SW 1271 (cell line): ENCODE measurements around the gene ACY1.
"Not testable (repeated sequence)": the region's sequence is repeated elsewhere in the genome, so short reads cannot be mapped to it uniquely, and the experiment has no call there.

Experiments used
- DNase-seq, 2 experiments: peaks; one replicate each; lab custom pipeline; 2025; lab: John Stamatoyannopoulos, UW

Gene ACY1

GRCh38 chr3:52025453-52025852 is 42.1 kb downstream of the ACY1 start:
- no peak for DNase-seq

- DNase-seq, result no peak
Measured at GRCh38 chr3:52026041-52026440, 42.7 kb downstream of the ACY1 start.

DNA sequence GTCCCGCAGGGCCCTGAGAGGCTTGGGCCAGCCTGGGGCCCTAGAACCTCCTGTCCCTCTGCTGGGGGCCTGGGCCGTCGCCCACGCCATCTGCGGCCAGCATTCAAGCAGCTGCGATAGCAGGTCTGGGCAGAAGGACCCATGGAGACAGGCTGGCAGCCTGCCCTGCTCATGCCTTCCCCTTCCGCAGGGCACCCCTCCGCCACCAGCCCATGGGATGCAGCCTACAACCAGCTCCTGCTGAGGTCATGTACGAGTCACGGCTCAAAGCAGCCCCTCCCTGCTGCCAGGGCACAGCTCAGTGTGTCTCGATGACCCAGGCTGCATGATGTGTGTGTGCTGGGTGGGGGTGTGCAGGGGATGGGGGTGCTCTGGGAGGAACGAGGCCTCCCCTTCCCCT is 45.2 kb downstream of the ACY1 start:
- no peak for DNase-seq

DNA sequence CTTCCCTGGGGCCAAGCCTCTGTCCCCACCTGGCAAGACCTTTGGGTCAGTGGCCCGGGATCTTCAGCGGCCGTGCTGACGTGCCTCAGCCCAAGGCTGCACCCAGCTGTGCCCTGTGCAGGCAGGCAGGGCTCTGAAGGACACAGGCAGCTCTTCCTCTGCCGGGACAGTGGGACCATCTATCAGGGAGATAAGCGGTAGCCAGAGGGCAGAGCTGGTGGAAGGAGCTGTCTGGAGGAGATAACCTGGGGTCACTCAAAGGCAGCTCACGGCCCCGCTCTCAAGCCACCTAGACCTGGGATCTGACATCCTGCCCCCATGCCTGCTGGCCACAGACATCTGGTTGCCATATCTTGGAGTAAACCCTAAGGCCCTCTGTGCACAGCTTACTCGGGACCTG is 45.7 kb downstream of the ACY1 start:
- no peak for DNase-seq

DNA sequence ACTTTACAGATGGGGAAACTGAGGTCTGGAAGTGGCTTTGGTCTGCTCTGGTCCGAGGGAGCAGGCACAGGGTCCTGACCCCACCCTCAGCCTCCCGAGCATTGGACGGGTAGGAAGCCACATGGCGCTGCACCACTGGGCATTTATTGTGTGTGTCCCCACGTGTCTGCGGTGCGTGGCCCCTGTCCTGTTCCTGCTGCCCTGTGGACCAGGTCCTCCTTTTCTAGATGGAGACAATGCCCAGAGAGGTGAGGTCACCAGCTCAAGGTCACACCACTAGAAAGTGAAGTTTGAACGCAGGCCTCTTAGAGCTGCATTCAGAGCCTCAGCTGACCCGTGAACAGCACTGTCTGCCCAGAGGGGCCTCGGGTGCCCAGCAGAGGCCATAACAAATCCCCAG is 46.2 kb downstream of the ACY1 start:
- no peak for DNase-seq

DNA sequence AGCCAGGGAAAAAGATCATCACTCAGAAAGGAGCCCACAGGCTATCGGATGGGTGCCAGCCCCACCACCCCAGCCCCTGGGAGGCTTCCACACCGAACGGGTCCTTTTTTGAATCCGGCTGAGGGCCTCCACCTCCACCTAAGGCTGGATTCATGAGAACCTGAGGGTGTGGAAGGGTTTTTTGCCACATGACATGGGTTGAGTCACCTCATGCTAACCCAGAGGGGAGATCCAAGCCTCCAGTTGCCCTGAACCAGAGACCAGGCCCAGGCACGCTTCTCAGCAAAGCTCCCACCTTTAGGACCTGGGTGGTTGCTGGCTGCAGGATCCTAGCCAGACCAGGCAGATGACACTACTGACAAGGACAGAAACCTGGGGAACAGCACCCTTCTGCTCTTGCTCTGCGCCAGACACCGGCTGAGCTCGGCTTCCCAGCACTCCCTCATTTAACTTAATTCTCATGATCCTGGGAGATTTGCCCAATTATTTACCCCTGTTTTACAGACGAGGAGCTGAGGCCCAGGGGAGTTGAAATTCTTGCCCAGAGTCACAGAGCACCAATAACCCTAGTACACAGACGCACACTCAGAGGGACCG is 47.5 kb downstream of the ACY1 start:
- DNase-seq, result no peak

DNA sequence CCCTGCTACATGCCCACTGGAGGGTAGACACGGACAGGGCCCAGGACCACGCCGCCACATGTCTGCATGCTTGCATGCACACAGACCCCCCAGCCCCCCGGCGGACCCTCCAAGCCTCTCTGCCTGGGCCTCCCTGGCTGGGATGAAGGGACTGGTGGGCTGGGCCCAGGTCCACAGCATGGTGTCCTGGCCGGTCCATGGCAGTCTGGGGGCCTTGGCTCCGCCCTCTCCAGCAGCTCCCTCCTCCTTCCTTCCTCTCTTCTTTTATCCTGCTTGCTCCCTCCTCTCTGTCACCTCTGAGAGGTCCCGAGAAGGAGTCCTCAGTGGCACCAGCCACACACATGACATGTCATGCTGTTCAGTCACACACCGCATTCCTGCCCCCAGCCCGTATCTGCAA is 48.6 kb downstream of the ACY1 start:
- DNase-seq, result no peak

DNA sequence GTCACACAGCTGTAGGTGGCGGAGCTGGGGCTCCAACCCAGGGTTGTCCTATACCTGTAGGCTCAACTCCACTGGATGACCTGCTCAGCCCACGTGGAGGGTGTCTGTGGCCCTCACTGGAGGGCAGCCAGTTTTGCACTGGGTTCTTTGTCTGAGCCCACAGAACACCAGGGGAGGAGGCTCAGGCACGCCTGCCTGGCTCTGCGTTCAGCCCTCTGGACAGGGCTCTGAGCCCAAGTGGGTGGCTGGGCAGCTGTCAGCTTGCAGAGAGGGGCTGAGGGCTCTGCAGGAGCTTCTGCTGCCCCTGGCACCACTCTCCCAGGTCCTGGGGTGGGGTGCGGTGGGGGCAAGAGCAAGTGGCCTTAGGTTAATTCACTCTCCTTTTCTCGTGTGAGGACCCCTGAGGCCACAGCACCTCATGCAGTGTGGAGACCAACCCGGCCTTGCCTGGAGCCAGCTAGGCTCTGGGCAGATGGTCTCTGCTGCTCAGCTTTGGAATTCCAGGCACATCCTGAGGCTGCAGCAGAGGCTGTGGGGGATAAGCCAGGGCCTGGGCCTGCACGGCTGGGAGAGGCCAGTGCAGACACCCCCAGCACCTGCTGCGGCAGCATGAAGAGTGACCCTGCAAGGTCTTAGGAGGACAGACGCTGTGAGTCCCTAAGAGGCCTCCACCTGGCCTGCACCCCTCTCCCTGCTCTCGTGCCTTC is 49.5 kb downstream of the ACY1 start:
- no peak for DNase-seq

DNA sequence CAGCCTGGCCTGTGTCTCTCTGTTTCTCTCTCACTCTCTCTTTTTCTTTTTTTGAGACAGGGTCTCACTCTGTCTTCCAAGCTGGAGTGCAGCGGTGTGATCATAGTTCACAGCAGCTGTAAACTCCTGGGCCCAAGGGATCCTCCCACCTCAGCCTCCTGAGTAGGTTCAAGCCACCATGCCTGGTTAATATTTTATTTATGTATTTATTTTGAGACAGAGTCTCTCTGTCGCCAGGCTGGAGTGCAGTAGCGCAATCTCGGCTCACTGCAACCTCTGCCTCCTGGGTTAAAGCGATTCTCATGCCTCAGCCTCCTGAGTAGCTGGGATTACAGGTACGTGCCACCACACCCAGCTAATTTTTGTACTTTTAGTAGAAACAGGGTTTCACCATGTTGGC is 50.4 kb downstream of the ACY1 start:
- DNase-seq, result not testable (repeated sequence)

DNA sequence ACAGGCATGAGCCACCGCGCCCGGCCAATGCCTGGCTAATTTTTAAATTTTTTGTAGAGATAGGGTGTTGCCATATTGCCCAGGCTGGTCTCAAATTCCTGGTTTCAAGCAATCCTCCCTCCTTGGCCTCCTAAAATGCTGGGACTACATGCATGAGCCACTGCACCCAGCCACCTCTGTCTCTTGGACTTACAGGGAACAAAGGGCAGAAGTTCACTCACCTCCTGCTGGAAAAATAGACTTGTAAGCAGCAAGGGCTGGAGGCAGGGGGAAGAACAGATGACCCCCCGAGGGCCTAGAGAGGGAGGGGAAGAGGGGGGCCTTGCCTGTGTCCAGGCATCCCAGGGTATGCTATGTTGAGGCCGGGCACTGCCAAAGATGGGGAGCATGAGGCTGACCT is 50.9 kb downstream of the ACY1 start:
- no peak for DNase-seq

GRCh38 chr3:52034651-52035050 is 51.3 kb downstream of the ACY1 start:
- no peak for DNase-seq

DNA sequence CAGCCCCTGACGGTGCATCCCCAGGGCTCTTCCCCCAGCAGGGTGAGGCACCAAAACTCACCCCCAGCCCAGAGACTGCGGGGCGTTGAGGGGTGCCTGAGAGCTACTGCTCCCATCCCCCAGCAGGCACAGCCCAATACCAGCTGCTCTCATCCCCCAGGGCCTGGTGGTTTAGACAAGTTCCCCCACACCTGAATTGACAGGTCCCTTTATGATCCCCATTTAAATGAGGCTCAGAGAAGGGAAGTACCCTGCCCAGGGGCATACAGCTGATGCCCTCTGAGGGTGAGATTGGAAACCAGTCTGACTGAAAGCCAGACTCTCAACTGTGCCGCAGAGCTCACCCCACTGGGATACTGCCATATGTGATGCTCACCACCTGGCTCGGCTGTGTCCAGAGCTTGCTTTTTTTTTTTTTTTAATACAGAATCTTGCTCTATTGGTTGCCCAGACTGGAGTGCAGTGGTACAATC is 52.9 kb downstream of the ACY1 start:
- no peak for DNase-seq

DNA sequence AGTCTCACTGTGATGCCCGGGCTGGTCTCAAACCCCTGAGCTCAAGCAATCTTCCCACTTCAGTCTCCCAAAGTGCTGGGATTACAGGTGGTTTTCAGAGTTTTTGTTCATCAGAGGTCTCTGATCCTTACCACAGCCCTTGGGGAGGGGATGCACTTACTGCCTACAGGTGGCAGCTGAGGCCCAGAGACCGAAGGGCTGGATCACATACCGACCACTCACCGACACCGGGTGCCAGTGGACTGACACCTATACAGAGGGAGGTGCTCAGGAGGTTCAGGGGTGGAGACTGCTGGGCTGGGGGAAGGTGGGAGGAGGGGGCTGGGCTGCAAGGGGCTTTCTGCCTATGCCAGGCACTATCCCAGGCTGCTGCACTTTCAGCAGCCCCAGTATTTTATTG is 53.5 kb downstream of the ACY1 start:
- DNase-seq, result no peak

GRCh38 chr3:52037291-52037690 is 54.0 kb downstream of the ACY1 start:
- DNase-seq, result no peak

GRCh38 chr3:52038227-52038626 is 54.9 kb downstream of the ACY1 start:
- DNase-seq, result no peak
